GM23338 (cell line): ENCODE measurements around the gene F2RL2. TPM values are rescaled to one million over a fixed set of nuclear protein-coding genes. Genes with fewer than 3 reads are reported as not detected.

Experiments used
- ATAC-seq: fragments of 200-7000 bp; cut with Tn5 transposase; 3 replicates; pipeline ENCODE4 v1.9.1; 2020
- DNase-seq: peaks from one replicate; pipeline ENCODE4 v3.0.0-alpha.2; 2015; ENCODE audit warnings: low spot score
- H2AFZ ChIP-seq: fragments of 200-600 bp; sonication (generic); 2 replicates; pipeline ENCODE4 v1.8.0; 2016; ENCODE audit warnings: antibody characterized with exemption, mild to moderate bottlenecking, moderate library complexity
- H3F3A ChIP-seq: fragments of 200-600 bp; sonication (generic); replicated peaks from 2 replicates; pipeline ENCODE4 v1.8.0; 2017; ENCODE audit warnings: antibody characterized with exemption, mixed run types, low read depth
- H3K27ac ChIP-seq: fragments of 200-600 bp; sonication (generic); 2 replicates; pipeline ENCODE4 v1.6.1; 2016; ENCODE audit warnings: low read depth
- H3K27me3 ChIP-seq: fragments of 200-600 bp; sonication (generic); 2 replicates; pipeline ENCODE4 v1.8.0; 2016; ENCODE audit warnings: mild to moderate bottlenecking, mixed run types, moderate library complexity; ENCODE audit not compliant: insufficient read depth
- H3K36me3 ChIP-seq: fragments of 200-600 bp; sonication (generic); 2 replicates; pipeline ENCODE4 v1.8.0; 2016; ENCODE audit warnings: mild to moderate bottlenecking; ENCODE audit not compliant: insufficient read depth
- H3K4me1 ChIP-seq: fragments of 200-600 bp; sonication (generic); 2 replicates; pipeline ENCODE4 v1.8.0; 2016; ENCODE audit warnings: mild to moderate bottlenecking, moderate library complexity; ENCODE audit not compliant: insufficient read depth
- H3K4me2 ChIP-seq: fragments of 200-600 bp; sonication (generic); 2 replicates; pipeline ENCODE4 v1.7.1; 2017; ENCODE audit warnings: mixed run types
- H3K4me3 ChIP-seq: fragments of 200-600 bp; sonication (generic); 2 replicates; pipeline ENCODE4 v1.6.1; 2016; ENCODE audit warnings: mixed run types
- H3K79me2 ChIP-seq: fragments of 200-600 bp; sonication (generic); replicated peaks from 2 replicates; pipeline ENCODE4 v1.8.0; 2017; ENCODE audit warnings: mild to moderate bottlenecking; ENCODE audit not compliant: insufficient read depth
- H3K9me2 ChIP-seq: fragments of 200-600 bp; sonication (generic); 2 replicates; pipeline ENCODE4 v1.8.0; 2017; ENCODE audit not compliant: insufficient read depth
- H4K20me1 ChIP-seq: fragments of 200-600 bp; sonication (generic); replicated peaks from 2 replicates; pipeline ENCODE4 v1.8.0; 2017; ENCODE audit warnings: mild to moderate bottlenecking; ENCODE audit not compliant: insufficient read depth
- H3K27ac Mint-ChIP-seq: 2 replicates; pipeline ENCODE4 v1.8.0; 2020; ENCODE audit warnings: inconsistent platforms, mild to moderate bottlenecking, moderate library complexity, mixed read lengths
- H3K27me3 Mint-ChIP-seq: 3 replicates; pipeline ENCODE4 v1.8.0; 2022; ENCODE audit warnings: low read depth, mild to moderate bottlenecking, moderate library complexity, mixed read lengths, inconsistent platforms; ENCODE audit not compliant: insufficient read depth, poor library complexity
- H3K36me3 Mint-ChIP-seq: 3 replicates; pipeline ENCODE4 v1.8.0; 2021; ENCODE audit warnings: low read depth, mild to moderate bottlenecking, inconsistent platforms, moderate library complexity, mixed read lengths
- H3K4me1 Mint-ChIP-seq: 3 replicates; pipeline ENCODE4 v1.8.0; 2020; ENCODE audit warnings: mild to moderate bottlenecking, inconsistent platforms, mixed read lengths
- H3K4me3 Mint-ChIP-seq: 3 replicates; pipeline ENCODE4 v1.8.0; 2021; ENCODE audit warnings: moderate library complexity, mild to moderate bottlenecking, inconsistent platforms, mixed read lengths
- H3K9me3 Mint-ChIP-seq: 3 replicates; pipeline ENCODE4 v1.8.0; 2020; ENCODE audit warnings: moderate library complexity, mild to moderate bottlenecking, inconsistent platforms, mixed read lengths
- EZH2 ChIP-seq: fragments of 200-600 bp; sonication (generic); IDR thresholded peaks from one replicate; pipeline ENCODE4 v1.8.0; 2017; ENCODE audit warnings: antibody characterized with exemption, mild to moderate bottlenecking, low read depth; ENCODE audit not compliant: unreplicated experiment
- EZH2phosphoT487 ChIP-seq: fragments of 200-600 bp; sonication (generic); IDR thresholded peaks from one replicate; pipeline ENCODE4 v1.8.1; 2018; ENCODE audit warnings: antibody characterized with exemption; ENCODE audit not compliant: unreplicated experiment
- JUNB ChIP-seq: IDR thresholded peaks from one replicate; pipeline ENCODE4 v1.6.1; 2016; ENCODE audit warnings: antibody characterized with exemption; ENCODE audit not compliant: unreplicated experiment
- POLR2AphosphoS5 ChIP-seq: IDR thresholded peaks from 2 replicates; pipeline ENCODE4 v1.6.1; 2016; ENCODE audit warnings: antibody characterized with exemption, low read depth
- REST ChIP-seq: IDR thresholded peaks from one replicate; pipeline ENCODE4 v1.6.1; 2018; ENCODE audit warnings: antibody characterized with exemption; ENCODE audit not compliant: unreplicated experiment
- ZNF331 ChIP-seq: fragments of 250-450 bp; sonication (Bioruptor Pico); IDR thresholded peaks from 2 replicates; pipeline ENCODE4 v1.5.0; 2020; ENCODE audit warnings: low read depth, mild to moderate bottlenecking, moderate library complexity
- ZNF462 ChIP-seq: fragments of 250-450 bp; sonication (Bioruptor Pico); IDR thresholded peaks from 2 replicates; pipeline ENCODE4 v1.5.0; 2020; ENCODE audit warnings: mild to moderate bottlenecking, moderate library complexity
- polyA plus RNA-seq: library from polyadenylated mRNA; unstranded; fragments of >200 nt; fragmentation: Nextera tagmentation; extraction: Ambion mirVana; gene quantifications from 2 replicates; pipeline ENCODE4 v1.2.1, GENCODE V29; 2016
- total RNA-seq: library from RNA; depleted of rRNA; stranded (reverse); fragments of >200 nt; shearing (Covaris generic); gene quantifications from 2 replicates; pipeline ENCODE4 v1.2.3, GENCODE V29; 2014
- TF ChIP-seq, protein P1 (sequence below), 2 experiments: fragments of 200-600 bp in 1 of 2; sonication (generic) in 1 of 2; conservative IDR thresholded peaks; 2 replicates each; pipeline versions ENCODE4 v1.5.1 to v1.6.1; 2016 to 2017; ENCODE audit warnings: antibody characterized with exemption in 2 of 2, low read depth in 2 of 2, mild to moderate bottlenecking in 2 of 2, moderate library complexity in 1 of 2

The F2RL2 gene
- total and polyA plus RNA-seq, 2 experiments from 2014 or later: 0.42 to 0.70 TPM

GRCh38 chr5:76667495-76667894 is 44.3 kb upstream of the F2RL2 start (continued):
- no peak for TF ChIP-seq REST
- no peak for TF ChIP-seq EZH2
- TF ChIP-seq EZH2phosphoT487: no peak
- no peak for TF ChIP-seq ZNF462 (CRISPR knock-in tag)
- no peak for TF ChIP-seq ZNF331
- no peak for TF ChIP-seq JUNB

DNA sequence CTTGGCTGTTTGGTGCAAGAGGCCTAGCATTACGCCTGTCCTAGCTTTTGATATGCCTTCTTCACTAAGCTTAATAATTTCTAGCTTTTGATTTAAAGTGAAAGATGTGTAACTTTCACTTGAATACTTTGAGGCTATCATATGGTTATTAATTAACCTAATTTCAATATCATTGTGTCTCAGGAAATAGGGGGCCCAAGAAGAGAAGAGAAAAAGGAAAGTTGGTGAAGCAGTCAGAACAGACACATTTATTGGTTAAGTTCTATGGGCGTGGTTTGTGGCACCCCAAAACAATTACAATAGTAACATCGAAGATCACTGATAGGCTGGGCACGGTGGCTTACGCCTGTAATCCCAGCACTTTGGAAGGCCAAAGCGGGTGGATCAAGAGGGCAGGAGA is 40.9 kb upstream of the F2RL2 start:
- DNase-seq (no peak), ATAC-seq (no peak)
- H3F3A ChIP-seq: no peaks in the 10 kb centered on the region
- H3K9me2 ChIP-seq: no peaks in the 10 kb centered on the region
- H2AFZ ChIP-seq: no peak overlapping the region
- no peak overlapping the region for H3K4me3 ChIP-seq
- Mint-ChIP-seq H3K4me1 (peaks cover 4% of the 10 kb centered on the region; the same call in 2 of the 3 replicates), H3K27me3 (peaks cover under 1% of the 10 kb centered on the region), H3K4me3 (no peak overlapping the region), H3K9me3 (no peaks in the 10 kb centered on the region), H3K36me3 (no peaks in the 10 kb centered on the region), H3K27ac (no peak overlapping the region)
- no peaks in the 10 kb centered on the region for H3K36me3 ChIP-seq
- H3K27ac ChIP-seq: no peak overlapping the region
- H3K4me2 ChIP-seq: no peak overlapping the region
- H3K79me2 ChIP-seq: no peaks in the 10 kb centered on the region
- H3K27me3 ChIP-seq: no peaks in the 10 kb centered on the region
- H4K20me1 ChIP-seq: no peaks in the 10 kb centered on the region
- no peaks in the 10 kb centered on the region for H3K4me1 ChIP-seq
- TF ChIP-seq ZNF331: no peak
- TF ChIP-seq, protein P1, sequence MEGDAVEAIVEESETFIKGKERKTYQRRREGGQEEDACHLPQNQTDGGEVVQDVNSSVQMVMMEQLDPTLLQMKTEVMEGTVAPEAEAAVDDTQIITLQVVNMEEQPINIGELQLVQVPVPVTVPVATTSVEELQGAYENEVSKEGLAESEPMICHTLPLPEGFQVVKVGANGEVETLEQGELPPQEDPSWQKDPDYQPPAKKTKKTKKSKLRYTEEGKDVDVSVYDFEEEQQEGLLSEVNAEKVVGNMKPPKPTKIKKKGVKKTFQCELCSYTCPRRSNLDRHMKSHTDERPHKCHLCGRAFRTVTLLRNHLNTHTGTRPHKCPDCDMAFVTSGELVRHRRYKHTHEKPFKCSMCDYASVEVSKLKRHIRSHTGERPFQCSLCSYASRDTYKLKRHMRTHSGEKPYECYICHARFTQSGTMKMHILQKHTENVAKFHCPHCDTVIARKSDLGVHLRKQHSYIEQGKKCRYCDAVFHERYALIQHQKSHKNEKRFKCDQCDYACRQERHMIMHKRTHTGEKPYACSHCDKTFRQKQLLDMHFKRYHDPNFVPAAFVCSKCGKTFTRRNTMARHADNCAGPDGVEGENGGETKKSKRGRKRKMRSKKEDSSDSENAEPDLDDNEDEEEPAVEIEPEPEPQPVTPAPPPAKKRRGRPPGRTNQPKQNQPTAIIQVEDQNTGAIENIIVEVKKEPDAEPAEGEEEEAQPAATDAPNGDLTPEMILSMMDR (conservative IDR thresholded peaks at IDR 0.05; ENCODE audit: low read depth in 2 of 2): no peak
- TF ChIP-seq POLR2AphosphoS5: no peak
- no peak for TF ChIP-seq JUNB
